GM19324 (cell line): ENCODE results near the gene PDIA3.
"Not testable (repeated sequence)": the region's sequence is repeated elsewhere in the genome, so short reads cannot be mapped to it uniquely, and the experiment has no call there.

Experiments used
- ATAC-seq: cut with Tn5 transposase; IDR thresholded peaks from one replicate; pipeline ENCODE4 v1.9.1; 2021; ENCODE audit warnings: mild to moderate bottlenecking, moderate library complexity; ENCODE audit not compliant: unreplicated experiment, low FRiP score

PDIA3 gene

GRCh38 chr15:43808960-43809678, 62.9 kb downstream of the PDIA3 start:
- ATAC-seq: no peak

GRCh38 chr15:43815064-43815463, 68.8 kb downstream of the PDIA3 start:
- not testable (repeated sequence) for ATAC-seq

- no peak for ATAC-seq
These were observed 75.3 kb downstream of the PDIA3 start for GRCh38 chr15:43821505-43821904.
